Upper lobe of left lung (tissue), 6 donors: ENCODE results near the gene OPTC. TPM values are rescaled to one million over a fixed set of nuclear protein-coding genes. Genes with fewer than 3 reads are reported as not detected.

Source experiments
- ATAC-seq, 2 donors: fragments of 200-7000 bp; cut with Tn5 transposase; one replicate each; pipeline ENCODE4 v1.9.1; 2022; ENCODE audit warnings: mild to moderate bottlenecking in 2 of 2, moderate library complexity in 2 of 2; ENCODE audit not compliant: low FRiP score in 2 of 2
- DNase-seq, 2 donors: peaks; one replicate each; pipeline ENCODE4 v3.0.0-alpha.2; 2019 to 2020
- H3K27ac ChIP-seq, 4 donors: fragments of 200-600 bp; sonication (generic); one replicate each; pipeline ENCODE4 v1.5.1; 2016 to 2019
- H3K27me3 ChIP-seq, 4 donors: fragments of 200-600 bp; sonication (generic); one replicate each; pipeline ENCODE4 v1.5.1; 2017 to 2019
- H3K36me3 ChIP-seq, 4 donors: fragments of 200-600 bp; sonication (generic); one replicate each; pipeline ENCODE4 v1.5.1; 2016 to 2019
- H3K4me1 ChIP-seq, 4 donors: fragments of 200-600 bp; sonication (generic); one replicate each; pipeline ENCODE4 v1.5.1; 2018 to 2019
- H3K4me3 ChIP-seq, 4 donors: fragments of 200-600 bp; sonication (generic); one replicate each; pipeline ENCODE4 v1.5.1; 2017 to 2019; ENCODE audit warnings: mild to moderate bottlenecking in 2 of 4, moderate library complexity in 1 of 4
- H3K9me3 ChIP-seq, 4 donors: fragments of 200-600 bp; sonication (generic); one replicate each; pipeline ENCODE4 v1.5.1; 2018 to 2019
- CTCF ChIP-seq, 6 experiments: fragments of 450-650 bp in 4 of 6; fragments of 200-600 bp in 2 of 6; sonication (generic) in 2 of 6; IDR thresholded peaks; one replicate each; pipeline ENCODE4 v1.5.1; 2016 to 2019; ENCODE audit warnings: antibody characterized with exemption in 6 of 6
- EP300 ChIP-seq, 4 donors: sonication (generic); formaldehyde crosslinking; IDR thresholded peaks; one replicate each; pipeline ENCODE4 v1.5.1; 2017; ENCODE audit warnings: antibody characterized with exemption in 4 of 4, control low read depth in 2 of 4
- POLR2A ChIP-seq, 4 donors: fragments of 450-650 bp; IDR thresholded peaks; one replicate each; pipeline ENCODE4 v1.5.1; 2016 to 2017; ENCODE audit warnings: antibody characterized with exemption in 4 of 4, mild to moderate bottlenecking in 2 of 4
- POLR2AphosphoS5 ChIP-seq, 2 donors: sonication (generic); formaldehyde crosslinking; IDR thresholded peaks; one replicate each; pipeline ENCODE4 v1.5.1; 2017; ENCODE audit warnings: antibody characterized with exemption in 2 of 2
- WGBS, 2 donors: methylation state at CpG; one replicate each; pipeline ENCODE4 v1.1.5; 2017 to 2018; 5-methylcytosine and 5-hydroxymethylcytosine counted together
- total RNA-seq, 6 donors: library from RNA; depleted of rRNA in 4 of 6; stranded (reverse); fragments of >200 nt in 4 of 6; gene quantifications; one replicate each; pipeline versions ENCODE4 v1.1.0 to v1.2.1, GENCODE V29; 2016 to 2021
- donor health status: DM: no; HTN: no; CAD: no; lungs with moderate emphysema.
- donor health status: DM: no; HTN: yes; CAD: no; lungs with severe emphysema.

OPTC gene
- total RNA-seq, 6 donors from 2014 or later: not detected

- Histone ChIP-seq H3K9me3 (no peaks in the 10 kb centered on the region), H3K27me3 (no peaks in the 10 kb centered on the region), H3K36me3 (peaks cover 0 to 6% (median 0%) of the 10 kb centered on the region in 4 donors), H3K27ac (peak overlapping the region in 3 of 4 donors; percentile 65 to 78 (median 76)), H3K4me3 (peak overlapping the region in 3 of 4 donors; percentile 11 to 47 (median 25)), H3K4me1 (peaks cover 7 to 17% (median 12%) of the 10 kb centered on the region in 4 donors)
- no peak for TF ChIP-seq EP300 (IDR thresholded peaks at IDR 0.05)
- no peak for TF ChIP-seq POLR2AphosphoS5 (IDR thresholded peaks at IDR 0.05)
- TF ChIP-seq CTCF (IDR thresholded peaks at IDR 0.05): no peak
- no peak for TF ChIP-seq POLR2A (IDR thresholded peaks at IDR 0.05)
- no peak for ATAC-seq
- 83 to 89% methylated on average over 2 of the region's 2 CpGs for WGBS, 2 donors
- DNase-seq: no peak
Observed at GRCh38 chr1:203479646-203480045, 14.3 kb upstream of the OPTC start.

GRCh38 chr1:203480084-203480483 is 13.9 kb upstream of the OPTC start:
- 36 to 54% methylated on average over 2 of the region's 2 CpGs for WGBS, 2 donors
- H3K9me3 ChIP-seq: no peaks in the 10 kb centered on the region

GRCh38 chr1:203480525-203481084 is 13.3 kb upstream of the OPTC start:
- WGBS, 2 donors: 23 to 25% methylated on average over 4 to 6 of the region's 6 CpGs
- H3K27me3 ChIP-seq: no peaks in the 10 kb centered on the region
- H3K4me1 ChIP-seq: peaks cover 7 to 17% (median 12%) of the 10 kb centered on the region in 4 donors
- DNase-seq (peak; percentile 71 to 86), ATAC-seq (peak; percentile 39 to 67)
- TF ChIP-seq EP300 (IDR thresholded peaks at IDR 0.05) (no peak), POLR2A (IDR thresholded peaks at IDR 0.05) (no peak), POLR2AphosphoS5 (IDR thresholded peaks at IDR 0.05) (no peak), CTCF (IDR thresholded peaks at IDR 0.05) (no peak)
- H3K4me3 ChIP-seq: peak overlapping the region in 3 of 4 donors; percentile 11 to 47 (median 25)
- H3K27ac ChIP-seq: peak overlapping the region; percentile 52 to 76 (median 61)
- peaks cover 0 to 6% (median 0%) of the 10 kb centered on the region in 4 donors for H3K36me3 ChIP-seq
- H3K9me3 ChIP-seq: no peaks in the 10 kb centered on the region

More at GRCh38 chr1:203480084-203480483, 13.9 kb upstream of the OPTC start:
- Histone ChIP-seq H3K27ac (peak overlapping the region; percentile 52 to 76 (median 61)), H3K4me1 (peaks cover 7 to 17% (median 12%) of the 10 kb centered on the region in 4 donors), H3K27me3 (no peaks in the 10 kb centered on the region), H3K4me3 (peak overlapping the region in 3 of 4 donors; percentile 11 to 47 (median 25)), H3K36me3 (peaks cover 0 to 6% (median 0%) of the 10 kb centered on the region in 4 donors)
- no peak for DNase-seq
- TF ChIP-seq CTCF (IDR thresholded peaks at IDR 0.05) (peak in 1 of 6 experiments; percentile 32), POLR2A (IDR thresholded peaks at IDR 0.05) (no peak)
- peak in 1 of 2 donors; percentile 59 for ATAC-seq

- 53 to 54% methylated on average over 1 of the region's 1 CpG for WGBS, 2 donors
- no peak for ATAC-seq
- H3K36me3 ChIP-seq: peaks cover 0 to 6% (median 0%) of the 10 kb centered on the region in 4 donors
- TF ChIP-seq EP300 (IDR thresholded peaks at IDR 0.05) (no peak), POLR2A (IDR thresholded peaks at IDR 0.05) (no peak), POLR2AphosphoS5 (IDR thresholded peaks at IDR 0.05) (no peak), CTCF (IDR thresholded peaks at IDR 0.05) (no peak)
- H3K4me1 ChIP-seq: peaks cover 7 to 17% (median 12%) of the 10 kb centered on the region in 4 donors
- H3K27me3 ChIP-seq: no peaks in the 10 kb centered on the region
- H3K27ac ChIP-seq: peak overlapping the region in 3 of 4 donors; percentile 52 to 76 (median 65)
- H3K9me3 ChIP-seq: no peaks in the 10 kb centered on the region
- DNase-seq: no peak
- H3K4me3 ChIP-seq: peak overlapping the region in 2 of 4 donors; percentile 25 to 47
Observed at GRCh38 chr1:203481196-203481595, 12.8 kb upstream of the OPTC start.
